Measurements from ENCODE around the gene TRIP10. TPM values are rescaled to one million over a fixed set of nuclear protein-coding genes. Genes with fewer than 3 reads are reported as not detected.
A peak's percentile ranks its signal among the peaks of the same experiment; 100 is the strongest.

Gene TRIP10
- total and polyA plus RNA-seq, 2 of the 13 experiments (the other 11 are each of a cell fraction or from before 2014, with no cell fraction given): 32.5 to 33.2 TPM

- TF ChIP-seq ARID4A (CRISPR knock-in tag; IDR thresholded peaks at IDR 0.05; ENCODE audit: borderline replicate concordance) (peak; percentile 54; the same call in 1 of the 2 replicates), ZNF788 (CRISPR knock-in tag; IDR thresholded peaks at IDR 0.05; ENCODE audit: borderline replicate concordance) (no peak), TOPORS (CRISPR knock-in tag; IDR thresholded peaks at IDR 0.05) (no peak), TBX2 (CRISPR knock-in tag; IDR thresholded peaks at IDR 0.05; ENCODE audit: borderline replicate concordance) (peak; percentile 49; the same call in 1 of the 2 replicates), HOXA3 (CRISPR knock-in tag; IDR thresholded peaks at IDR 0.05) (peak; percentile 53), ZNF367 (CRISPR knock-in tag; IDR thresholded peaks at IDR 0.05; ENCODE audit: borderline replicate concordance) (no peak), KDM2A (CRISPR knock-in tag; IDR thresholded peaks at IDR 0.05; ENCODE audit: borderline replicate concordance, low read depth) (peak; percentile 58; the same call in 1 of the 2 replicates), SP5 (CRISPR knock-in tag; IDR thresholded peaks at IDR 0.05; ENCODE audit: borderline replicate concordance, low read depth) (peak; percentile 51), TP53 (CRISPR knock-in tag; conservative IDR thresholded peaks at IDR 0.05) (no peak), ZNF414 (CRISPR knock-in tag; IDR thresholded peaks at IDR 0.05) (0 out of 2 replicates have a peak, but pooled peaks have one; percentile 68), ZNF746 (CRISPR knock-in tag; IDR thresholded peaks at IDR 0.05) (peak; percentile 50; the same call in 1 of the 2 replicates), KDM1A (CRISPR knock-in tag; IDR thresholded peaks at IDR 0.05) (no peak), CENPBD1 (CRISPR knock-in tag; IDR thresholded peaks at IDR 0.05; ENCODE audit: borderline replicate concordance, low read depth) (no peak), SOX5 (CRISPR knock-in tag; IDR thresholded peaks at IDR 0.05; ENCODE audit: borderline replicate concordance) (peak; percentile 54; the same call in 1 of the 2 replicates), GATAD1 (CRISPR knock-in tag; IDR thresholded peaks at IDR 0.05) (peak; percentile 44; the same call in 1 of the 2 replicates), MXD4 (CRISPR knock-in tag; IDR thresholded peaks at IDR 0.05) (no peak), TRAFD1 (CRISPR knock-in tag; IDR thresholded peaks at IDR 0.05; ENCODE audit: borderline replicate concordance) (no peak), BCL6 (CRISPR knock-in tag; IDR thresholded peaks at IDR 0.05) (0 out of 2 replicates have a peak, but pooled peaks have one; percentile 17), ZSCAN21 (CRISPR knock-in tag; IDR thresholded peaks at IDR 0.05; ENCODE audit: borderline replicate concordance) (no peak), NR0B2 (CRISPR knock-in tag; IDR thresholded peaks at IDR 0.05) (no peak), NFIB (CRISPR knock-in tag; IDR thresholded peaks at IDR 0.05; ENCODE audit: borderline replicate concordance) (no peak), FOXA3 (CRISPR knock-in tag; IDR thresholded peaks at IDR 0.05) (peak; percentile 56; the same call in 1 of the 2 replicates)
Measured at GRCh38 chr19:6734096-6734696, 5.3 kb upstream of the TRIP10 start (continued).

Measured in HepG2 (cell line).